Hepatocyte (in vitro differentiated cells): ENCODE measurements around the gene DSG1. TPM values are rescaled to one million over a fixed set of nuclear protein-coding genes. Genes with fewer than 3 reads are reported as not detected.

Experiments
- DNase-seq: peaks from one replicate; pipeline ENCODE4 v3.0.0-alpha.2; 2016; ENCODE audit warnings: low spot score
- H2AFZ ChIP-seq: fragments of 200-600 bp; sonication (generic); 2 replicates; pipeline ENCODE4 v1.6.0; 2016; ENCODE audit warnings: antibody characterized with exemption, mild to moderate bottlenecking
- H3K27ac ChIP-seq: fragments of 200-600 bp; sonication (generic); 2 replicates; pipeline ENCODE4 v1.5.1; 2016; ENCODE audit warnings: mild to moderate bottlenecking
- H3K27me3 ChIP-seq: fragments of 200-600 bp; sonication (generic); 2 replicates; pipeline ENCODE4 v1.6.1; 2016
- H3K36me3 ChIP-seq: fragments of 200-600 bp; sonication (generic); replicated peaks from 2 replicates; pipeline ENCODE4 v1.5.1; 2016; ENCODE audit warnings: low read depth; ENCODE audit not compliant: insufficient read depth
- H3K4me1 ChIP-seq: fragments of 200-600 bp; sonication (generic); 2 replicates; pipeline ENCODE4 v1.5.1; 2016; ENCODE audit warnings: mild to moderate bottlenecking, moderate library complexity; ENCODE audit not compliant: insufficient read depth
- H3K4me2 ChIP-seq: fragments of 200-600 bp; sonication (generic); 2 replicates; pipeline ENCODE4 v1.6.0; 2016
- H3K4me3 ChIP-seq: fragments of 200-600 bp; sonication (generic); 2 replicates; pipeline ENCODE4 v1.5.1; 2016; ENCODE audit warnings: mild to moderate bottlenecking
- H3K79me2 ChIP-seq: fragments of 200-600 bp; sonication (generic); 2 replicates; pipeline ENCODE4 v1.6.0; 2017; ENCODE audit warnings: mild to moderate bottlenecking
- H3K9me2 ChIP-seq: fragments of 200-600 bp; sonication (generic); replicated peaks from 2 replicates; pipeline ENCODE4 v1.6.0; 2017; ENCODE audit warnings: mild to moderate bottlenecking; ENCODE audit not compliant: insufficient read depth
- H3K9me3 ChIP-seq: fragments of 200-600 bp; sonication (generic); 2 replicates; pipeline ENCODE4 v1.5.1; 2016; ENCODE audit warnings: low read depth, mild to moderate bottlenecking
- H4K20me1 ChIP-seq: fragments of 200-600 bp; sonication (generic); 2 replicates; pipeline ENCODE4 v1.6.0; 2016; ENCODE audit warnings: mild to moderate bottlenecking; ENCODE audit not compliant: insufficient read depth, poor library complexity, severe bottlenecking
- EZH2 ChIP-seq: fragments of 200-600 bp; sonication (generic); IDR thresholded peaks from 2 replicates; pipeline ENCODE4 v1.6.1; 2016; ENCODE audit warnings: antibody characterized with exemption, mild to moderate bottlenecking, borderline replicate concordance
- EZH2phosphoT487 ChIP-seq: fragments of 200-600 bp; sonication (generic); IDR thresholded peaks from one replicate; pipeline ENCODE4 v1.6.1; 2018; ENCODE audit warnings: antibody characterized with exemption, mild to moderate bottlenecking, low read depth, moderate library complexity; ENCODE audit not compliant: unreplicated experiment, severe bottlenecking
- WGBS: methylation state at CpG from one replicate; pipeline ENCODE4 v1.1.6; 2016; ENCODE audit warnings: low lambda C conversion rate; ENCODE audit errors: missing lambda C conversion rate; 5-methylcytosine and 5-hydroxymethylcytosine counted together
- polyA plus RNA-seq: library from polyadenylated mRNA; unstranded; fragments of >200 nt; fragmentation: Nextera tagmentation; extraction: Ambion mirVana; gene quantifications from 2 replicates; pipeline ENCODE4 v1.2.1, GENCODE V29; 2016
- small RNA-seq: library from RNA; depleted of rRNA; stranded (forward); fragments of <200 nt; gene quantifications from one replicate; pipeline ENCODE3, GENCODE V24; 2014
- total RNA-seq: library from RNA; depleted of rRNA; stranded (reverse); fragments of >200 nt; gene quantifications from 2 replicates; pipeline ENCODE4 v1.2.3, GENCODE V29; 2014
- TF ChIP-seq, protein P1 (sequence below): fragments of 200-600 bp; sonication (generic); IDR thresholded peaks from 2 replicates; pipeline ENCODE4 v1.5.1; 2016; ENCODE audit warnings: antibody characterized with exemption, mild to moderate bottlenecking; ENCODE audit not compliant: poor library complexity

DSG1 gene
- total and polyA plus RNA-seq, 2 experiments from 2014 or later: 0.65 to 0.70 TPM

DNA sequence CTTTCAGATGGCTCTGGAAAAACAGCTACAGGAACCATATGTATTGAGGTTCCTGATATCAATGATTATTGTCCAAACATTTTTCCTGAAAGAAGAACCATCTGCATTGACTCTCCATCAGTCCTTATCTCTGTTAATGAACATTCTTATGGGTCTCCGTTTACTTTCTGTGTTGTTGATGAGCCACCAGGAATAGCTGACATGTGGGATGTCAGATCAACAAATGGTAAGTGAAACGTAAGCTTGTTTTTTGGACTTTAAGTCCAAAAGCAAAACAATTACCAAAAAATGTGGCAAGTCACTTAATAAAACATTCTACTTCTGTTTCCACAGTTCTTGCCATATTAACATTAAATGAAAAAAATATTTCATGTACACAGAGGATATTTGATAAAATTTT, 85.4 kb downstream of the DSG1 start:
- no peak for TF ChIP-seq EZH2phosphoT487
- TF ChIP-seq, protein P1, sequence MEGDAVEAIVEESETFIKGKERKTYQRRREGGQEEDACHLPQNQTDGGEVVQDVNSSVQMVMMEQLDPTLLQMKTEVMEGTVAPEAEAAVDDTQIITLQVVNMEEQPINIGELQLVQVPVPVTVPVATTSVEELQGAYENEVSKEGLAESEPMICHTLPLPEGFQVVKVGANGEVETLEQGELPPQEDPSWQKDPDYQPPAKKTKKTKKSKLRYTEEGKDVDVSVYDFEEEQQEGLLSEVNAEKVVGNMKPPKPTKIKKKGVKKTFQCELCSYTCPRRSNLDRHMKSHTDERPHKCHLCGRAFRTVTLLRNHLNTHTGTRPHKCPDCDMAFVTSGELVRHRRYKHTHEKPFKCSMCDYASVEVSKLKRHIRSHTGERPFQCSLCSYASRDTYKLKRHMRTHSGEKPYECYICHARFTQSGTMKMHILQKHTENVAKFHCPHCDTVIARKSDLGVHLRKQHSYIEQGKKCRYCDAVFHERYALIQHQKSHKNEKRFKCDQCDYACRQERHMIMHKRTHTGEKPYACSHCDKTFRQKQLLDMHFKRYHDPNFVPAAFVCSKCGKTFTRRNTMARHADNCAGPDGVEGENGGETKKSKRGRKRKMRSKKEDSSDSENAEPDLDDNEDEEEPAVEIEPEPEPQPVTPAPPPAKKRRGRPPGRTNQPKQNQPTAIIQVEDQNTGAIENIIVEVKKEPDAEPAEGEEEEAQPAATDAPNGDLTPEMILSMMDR: no peak
- no peak for TF ChIP-seq EZH2
- Histone ChIP-seq H3K4me2 (no peak overlapping the region), H3K9me2 (no peaks in the 10 kb centered on the region), H3K79me2 (no peaks in the 10 kb centered on the region), H4K20me1 (no peaks in the 10 kb centered on the region), H3K4me3 (no peak overlapping the region), H2AFZ (no peak overlapping the region), H3K36me3 (no peaks in the 10 kb centered on the region), H3K27ac (no peak overlapping the region), H3K27me3 (no peaks in the 10 kb centered on the region), H3K4me1 (peaks cover 28% of the 10 kb centered on the region), H3K9me3 (no peaks in the 10 kb centered on the region)
- DNase-seq: no peak
- 57% methylated on average over 2 of the region's 2 CpGs for WGBS

Small RNAs within 50 kb of the gene (small RNA-seq; reads per million reads assigned to genes)
- not detected for gene RF00019
- gene RNU6-167P: not detected

Other genes with a start within 250 kb of the DSG1 start
- 49.2 and 59.6 TPM in 2 replicates for gene DSC2, start 215.7 kb upstream of the DSG1 start, total RNA-seq
- 24.3 and 28.7 TPM in 2 replicates for gene DSC2, start 215.7 kb upstream of the DSG1 start, polyA plus RNA-seq
- gene DSC1, start 155.3 kb upstream of the DSG1 start, total RNA-seq: 0.30 and 0.56 TPM in 2 replicates
- gene DSC1, start 155.3 kb upstream of the DSG1 start, polyA plus RNA-seq: 0.26 TPM in 1 of 2 replicates, not detected in the other
- 0.12 and 0.23 TPM in 2 replicates for gene DSG4, start 58.6 kb downstream of the DSG1 start, total RNA-seq
- gene DSG4, start 58.6 kb downstream of the DSG1 start, polyA plus RNA-seq: 0.41 TPM in 1 of 2 replicates, not detected in the other
- gene DSG3, start 129.6 kb downstream of the DSG1 start, total RNA-seq: 0.36 and 0.43 TPM in 2 replicates
- 0.72 TPM in 1 of 2 replicates, not detected in the other for gene DSG3, start 129.6 kb downstream of the DSG1 start, polyA plus RNA-seq
- 98.1 and 105 TPM in 2 replicates for gene DSG2, start 180.0 kb downstream of the DSG1 start, total RNA-seq
- 67.7 and 68.1 TPM in 2 replicates for gene DSG2, start 180.0 kb downstream of the DSG1 start, polyA plus RNA-seq